DMS79 treated with DMSO at 0.1 percent for 48 hours (cell line): ENCODE measurements around the gene SLC51B.
"Not testable (repeated sequence)": the region's sequence is repeated elsewhere in the genome, so short reads cannot be mapped to it uniquely, and the experiment has no call there.

Experiments
- DNase-seq: peaks from one replicate; lab custom pipeline; 2025; lab: John Stamatoyannopoulos, UW

SLC51B gene

GRCh38 chr15:65066635-65067316, 21.6 kb downstream of the SLC51B start:
- DNase-seq = no peak

GRCh38 chr15:65067317-65067644, 22.1 kb downstream of the SLC51B start:
- no peak for DNase-seq

- no peak for DNase-seq
These were observed 22.6 kb downstream of the SLC51B start, which contains the start of gene RASL12 for GRCh38 chr15:65067645-65068402. RASL12 (minus strand) TSS chr15:65067991; CDS start chr15:65067835, 156 bp downstream.

GRCh38 chr15:65068403-65068788, 23.2 kb downstream of the SLC51B start:
- no peak for DNase-seq

- DNase-seq = no peak
These were observed 24.0 kb downstream of the SLC51B start for GRCh38 chr15:65069179-65069578.

GRCh38 chr15:65069779-65070546, 24.8 kb downstream of the SLC51B start:
- DNase-seq = no peak

GRCh38 chr15:65071381-65071811, 26.2 kb downstream of the SLC51B start:
- no peak for DNase-seq

- DNase-seq = no peak
These were observed 26.8 kb downstream of the SLC51B start for GRCh38 chr15:65072027-65072426.

- no peak for DNase-seq
These were observed 27.4 kb downstream of the SLC51B start for GRCh38 chr15:65072617-65073016.

- not testable (repeated sequence) for DNase-seq
These were observed 29.8 kb downstream of the SLC51B start for GRCh38 chr15:65074946-65075345.

- DNase-seq = not testable (repeated sequence)
These were observed 30.6 kb downstream of the SLC51B start for GRCh38 chr15:65075607-65076395.

- no peak for DNase-seq
These were observed 31.5 kb downstream of the SLC51B start, which contains the start of gene KBTBD13 for GRCh38 chr15:65076486-65077290. KBTBD13 (plus strand) TSS chr15:65076746; CDS start chr15:65076816, 70 bp downstream.

GRCh38 chr15:65077291-65077980, 32.2 kb downstream of the SLC51B start:
- DNase-seq = no peak

- no peak for DNase-seq
These were observed 32.8 kb downstream of the SLC51B start for GRCh38 chr15:65077981-65078352.

GRCh38 chr15:65079580-65079979, 34.4 kb downstream of the SLC51B start:
- no peak for DNase-seq

GRCh38 chr15:65081270-65081669, 36.1 kb downstream of the SLC51B start:
- DNase-seq = no peak

- DNase-seq = no peak
These were observed 36.6 kb downstream of the SLC51B start for GRCh38 chr15:65081758-65082157.

- DNase-seq = no peak
These were observed 37.2 kb downstream of the SLC51B start for GRCh38 chr15:65082303-65082953.

- DNase-seq = peak; percentile 8
These were observed 38.1 kb downstream of the SLC51B start for GRCh38 chr15:65083262-65083701.
